Stimulated activated CD4-positive, alpha-beta T cell treated with anti-CD3 and anti-CD28 coated beads, Interleukin-15, amount 100 ng/mL, for 24 hours (primary cell): ENCODE measurements around the gene KLHDC9.
"Not testable (repeated sequence)": the region's sequence is repeated elsewhere in the genome, so short reads cannot be mapped to it uniquely, and the experiment has no call there.

Source experiments
- DNase-seq: peaks from one replicate; pipeline ENCODE4 v3.0.0-alpha.2; 2020

KLHDC9 gene

GRCh38 chr1:161098210-161099068 is at the start of gene KLHDC9:
TSS of gene KLHDC9 (plus strand) at chr1:161098361. CDS start at chr1:161098536, 175 bp downstream.
- DNase-seq, result peak; percentile 80

GRCh38 chr1:161048949-161049722 is 49.0 kb upstream of the KLHDC9 start:
- no peak for DNase-seq

GRCh38 chr1:161051219-161051618 is 46.9 kb upstream of the KLHDC9 start:
- no peak for DNase-seq

GRCh38 chr1:161052899-161053298 is 45.3 kb upstream of the KLHDC9 start:
- DNase-seq, result no peak

- DNase-seq, result no peak
Observed at GRCh38 chr1:161054232-161054631, 43.9 kb upstream of the KLHDC9 start.

GRCh38 chr1:161054805-161055204 is 43.4 kb upstream of the KLHDC9 start:
- no peak for DNase-seq

GRCh38 chr1:161059293-161059692 is 38.9 kb upstream of the KLHDC9 start:
- DNase-seq, result no peak

- DNase-seq, result no peak
Observed at GRCh38 chr1:161061419-161061818, 36.7 kb upstream of the KLHDC9 start.

GRCh38 chr1:161063936-161064335 is 34.2 kb upstream of the KLHDC9 start:
- not testable (repeated sequence) for DNase-seq

GRCh38 chr1:161065681-161066080 is 32.5 kb upstream of the KLHDC9 start:
- not testable (repeated sequence) for DNase-seq

GRCh38 chr1:161066694-161067093 is 31.5 kb upstream of the KLHDC9 start:
- DNase-seq, result peak; percentile 28

GRCh38 chr1:161068306-161069234 is 29.6 kb upstream of the KLHDC9 start:
- peak; percentile 90 for DNase-seq

GRCh38 chr1:161069241-161069640 is 28.9 kb upstream of the KLHDC9 start:
- DNase-seq, result no peak

GRCh38 chr1:161069731-161070270 is 28.4 kb upstream of the KLHDC9 start, which contains the start of gene ARHGAP30:
TSS of gene ARHGAP30 (minus strand) at chr1:161069891. CDS start at chr1:161069624, 267 bp downstream.
- DNase-seq, result peak; percentile 89

- DNase-seq, result no peak
Observed at GRCh38 chr1:161070761-161071160, 27.4 kb upstream of the KLHDC9 start.

GRCh38 chr1:161071886-161072371 is 26.2 kb upstream of the KLHDC9 start:
- peak; percentile 64 for DNase-seq

GRCh38 chr1:161072751-161073449 is 25.3 kb upstream of the KLHDC9 start:
- DNase-seq, result no peak

GRCh38 chr1:161073474-161074121 is 24.6 kb upstream of the KLHDC9 start:
- no peak for DNase-seq

GRCh38 chr1:161074676-161075368 is 23.3 kb upstream of the KLHDC9 start:
- DNase-seq, result no peak

GRCh38 chr1:161076410-161076809 is 21.8 kb upstream of the KLHDC9 start:
- DNase-seq, result no peak
